GM12875 (cell line): Measurements from ENCODE around the gene SCN1B.

Source experiments
- H3K4me3 ChIP-seq: one replicate; pipeline ENCODE4 v1.5.1; 2011; ENCODE audit warnings: low read depth, low read length, control low read depth
- TF ChIP-seq, protein P1 (sequence below): IDR thresholded peaks from 2 replicates; pipeline ENCODE4 v1.5.1; 2011; ENCODE audit warnings: low read depth, mild to moderate bottlenecking, control low read depth, inconsistent platforms, low read length, moderate library complexity, borderline replicate concordance; ENCODE audit not compliant: insufficient read depth

Gene SCN1B

DNA sequence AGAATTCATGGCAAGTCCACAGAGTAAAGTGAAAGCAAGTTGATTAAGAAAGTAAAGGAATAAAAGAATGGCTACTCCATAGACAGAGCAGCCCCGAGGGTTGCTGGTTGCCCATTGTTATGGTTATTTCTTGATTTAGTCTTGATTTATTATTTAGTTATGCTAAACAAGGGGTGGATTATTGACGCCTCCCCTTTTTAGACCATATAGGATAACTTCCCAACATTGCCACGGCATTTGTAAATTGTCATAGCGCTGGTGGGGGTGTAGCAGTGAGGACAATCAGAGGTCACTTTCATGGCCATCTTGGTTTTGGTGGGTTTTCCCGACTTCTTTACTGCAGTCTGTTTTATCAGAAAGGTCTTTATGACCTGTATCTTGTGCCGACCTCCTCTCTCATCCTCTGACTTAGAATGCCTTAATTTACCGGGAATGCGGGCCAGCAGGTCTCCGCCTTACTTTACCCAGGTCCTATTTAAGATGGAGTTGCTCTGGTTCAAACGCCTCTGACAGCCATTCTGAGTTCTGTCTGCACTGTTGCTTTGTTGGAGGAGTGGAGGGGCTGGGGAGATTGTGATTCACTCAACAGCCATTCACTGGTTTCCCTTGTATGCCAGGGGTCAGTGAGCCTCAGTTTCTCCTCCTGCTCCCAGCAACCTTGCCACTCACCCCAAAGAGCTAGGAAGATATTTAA is 38.8 kb downstream of the SCN1B start:
- no peak overlapping the region for H3K4me3 ChIP-seq
- TF ChIP-seq, protein P1, sequence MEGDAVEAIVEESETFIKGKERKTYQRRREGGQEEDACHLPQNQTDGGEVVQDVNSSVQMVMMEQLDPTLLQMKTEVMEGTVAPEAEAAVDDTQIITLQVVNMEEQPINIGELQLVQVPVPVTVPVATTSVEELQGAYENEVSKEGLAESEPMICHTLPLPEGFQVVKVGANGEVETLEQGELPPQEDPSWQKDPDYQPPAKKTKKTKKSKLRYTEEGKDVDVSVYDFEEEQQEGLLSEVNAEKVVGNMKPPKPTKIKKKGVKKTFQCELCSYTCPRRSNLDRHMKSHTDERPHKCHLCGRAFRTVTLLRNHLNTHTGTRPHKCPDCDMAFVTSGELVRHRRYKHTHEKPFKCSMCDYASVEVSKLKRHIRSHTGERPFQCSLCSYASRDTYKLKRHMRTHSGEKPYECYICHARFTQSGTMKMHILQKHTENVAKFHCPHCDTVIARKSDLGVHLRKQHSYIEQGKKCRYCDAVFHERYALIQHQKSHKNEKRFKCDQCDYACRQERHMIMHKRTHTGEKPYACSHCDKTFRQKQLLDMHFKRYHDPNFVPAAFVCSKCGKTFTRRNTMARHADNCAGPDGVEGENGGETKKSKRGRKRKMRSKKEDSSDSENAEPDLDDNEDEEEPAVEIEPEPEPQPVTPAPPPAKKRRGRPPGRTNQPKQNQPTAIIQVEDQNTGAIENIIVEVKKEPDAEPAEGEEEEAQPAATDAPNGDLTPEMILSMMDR = no peak

DNA sequence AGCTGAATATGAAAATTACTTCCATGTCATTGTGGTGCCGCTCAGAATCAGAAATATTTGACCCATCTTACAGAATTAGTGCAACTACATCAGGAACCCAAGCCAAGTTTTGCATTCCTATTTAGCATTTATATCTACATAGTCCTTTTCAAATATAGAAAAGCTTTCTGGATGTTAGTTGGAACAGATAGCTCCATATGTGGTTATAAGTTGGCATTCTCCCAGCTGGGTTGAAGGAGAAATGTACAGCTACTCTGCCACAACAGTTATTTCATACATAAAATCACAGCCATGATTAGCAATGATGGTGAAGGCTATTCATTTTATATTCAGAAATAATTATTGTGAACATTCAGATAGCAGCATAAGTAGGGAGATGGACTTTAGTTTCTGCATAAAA is 39.4 kb downstream of the SCN1B start:
- TF ChIP-seq, protein P1 = no peak
- no peak overlapping the region for H3K4me3 ChIP-seq

DNA sequence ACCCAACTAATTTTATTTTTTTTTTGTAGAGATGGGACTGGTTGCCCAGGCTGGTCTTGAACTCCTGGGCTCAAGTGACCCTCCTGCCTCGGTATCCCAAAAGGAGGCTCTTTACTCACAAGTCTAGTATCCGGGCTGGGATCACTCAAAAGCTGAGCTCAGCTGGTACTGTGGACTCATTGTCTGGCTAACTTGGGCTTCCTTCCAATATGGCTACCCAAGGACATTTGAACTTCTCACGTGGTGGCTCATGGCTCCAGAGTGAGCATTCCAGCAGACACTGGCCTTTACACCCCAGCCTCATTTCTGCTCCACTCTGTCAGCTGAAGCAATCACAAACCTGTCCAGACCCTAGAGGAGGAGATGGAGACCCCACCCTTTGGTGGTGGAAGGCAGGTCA is 40.2 kb downstream of the SCN1B start:
- TF ChIP-seq, protein P1 = no peak
- no peak overlapping the region for H3K4me3 ChIP-seq

DNA sequence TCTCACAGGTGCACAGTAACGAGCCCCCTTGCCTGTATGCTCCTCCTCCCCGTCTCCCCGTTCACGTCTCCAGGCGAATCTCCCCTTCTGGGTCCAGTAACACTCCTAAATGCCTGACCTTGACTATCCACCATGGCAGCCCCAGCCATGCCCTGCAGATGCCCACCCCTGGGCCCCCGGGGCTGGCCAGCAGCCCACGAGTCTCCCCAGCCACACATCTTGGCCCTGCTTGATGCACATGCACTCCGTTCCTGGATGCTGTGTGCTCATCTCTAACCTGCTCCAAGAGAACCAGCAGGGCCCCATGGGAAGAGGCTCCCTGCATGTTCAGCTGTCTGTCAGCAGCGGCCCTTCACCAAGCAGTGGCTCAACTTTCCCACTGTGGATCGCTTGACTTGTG is 43.2 kb downstream of the SCN1B start:
- TF ChIP-seq, protein P1 = no peak
- no peak overlapping the region for H3K4me3 ChIP-seq

DNA sequence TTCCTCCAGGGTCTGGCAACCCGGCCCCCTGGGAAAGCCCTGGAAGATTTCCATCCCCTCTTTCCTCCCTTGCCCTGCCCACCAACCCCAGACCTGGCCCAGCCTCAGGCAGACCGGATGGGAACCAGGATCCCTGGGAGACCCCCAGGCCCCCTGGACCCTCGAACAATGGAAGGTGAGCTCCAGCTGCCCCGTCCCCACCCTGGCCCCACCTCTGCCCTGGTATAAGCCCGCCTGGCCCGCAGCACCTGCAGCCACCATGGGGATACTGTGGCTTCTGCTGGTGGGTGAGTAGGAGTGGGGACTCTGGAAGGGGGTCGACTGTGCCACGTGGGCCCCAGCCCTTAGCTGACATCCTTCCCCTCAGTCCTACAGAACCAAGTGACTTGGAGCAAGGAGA is 43.7 kb downstream of the SCN1B start:
- TF ChIP-seq, protein P1 = no peak
- H3K4me3 ChIP-seq = no peak overlapping the region

DNA sequence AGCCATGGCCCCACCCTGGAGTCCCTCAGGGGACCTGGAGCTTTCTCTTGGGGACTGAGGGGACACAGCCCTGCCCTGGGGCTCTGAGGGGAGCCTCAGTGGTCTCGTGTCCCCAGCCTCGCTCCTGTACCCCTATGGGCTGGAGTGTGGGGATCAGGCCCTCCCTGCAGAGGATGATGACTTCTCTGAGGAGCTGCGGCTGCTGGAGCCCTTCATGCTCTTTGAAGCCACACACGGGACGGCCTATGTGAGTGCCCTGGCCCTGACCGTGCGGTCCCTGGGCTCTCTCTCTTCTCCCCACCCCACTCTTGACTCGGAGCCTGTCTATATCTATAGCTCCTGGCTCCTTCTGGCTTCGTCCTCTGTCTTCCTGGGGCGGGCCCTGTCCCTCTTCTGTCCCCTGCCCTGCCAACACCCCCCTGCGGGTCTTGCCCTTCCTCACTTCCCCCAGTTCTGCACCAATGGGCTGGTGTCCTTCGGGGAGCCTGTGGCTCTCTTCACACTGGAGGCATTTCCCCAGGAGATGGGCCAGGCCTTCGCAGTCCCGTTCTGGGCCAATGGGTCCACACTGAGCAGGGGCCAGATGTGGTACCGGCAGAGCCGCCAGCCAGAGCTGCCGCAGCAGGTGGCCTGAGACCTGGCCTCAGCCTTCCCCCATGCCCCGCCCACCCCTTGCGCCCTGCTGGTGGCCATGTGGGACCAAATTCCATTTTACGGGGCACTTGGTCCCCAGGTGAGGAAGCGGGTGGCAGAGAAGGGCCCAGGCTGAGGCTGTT is 44.3 kb downstream of the SCN1B start:
- no peak overlapping the region for H3K4me3 ChIP-seq
- TF ChIP-seq, protein P1 = no peak
